Measurements from ENCODE around the gene ARID1B. TPM values are rescaled to one million over a fixed set of nuclear protein-coding genes. Genes with fewer than 3 reads are reported as not detected.
A peak's percentile ranks its signal among the peaks of the same experiment; 100 is the strongest.

ARID1B gene
- total and polyA plus RNA-seq, 8 donors, result 16.2 to 68.0 (median 42.5) TPM

- H3K36me3 ChIP-seq, result no peaks in the 10 kb centered on the region
- intact Hi-C loops (cut with DNase I), result no loop called here
- DNase-seq (no peak), ATAC-seq (no peak), FAIRE-seq (no peak)
- 96 to 97% methylated on average over 12 of the region's 12 CpGs for WGBS, 2 donors
- H3K27me3 ChIP-seq, result no peaks in the 10 kb centered on the region
- no peak overlapping the region for H3K4me3 ChIP-seq
- no peaks in the 10 kb centered on the region for H3K9me3 ChIP-seq
- TF ChIP-seq, protein P1, sequence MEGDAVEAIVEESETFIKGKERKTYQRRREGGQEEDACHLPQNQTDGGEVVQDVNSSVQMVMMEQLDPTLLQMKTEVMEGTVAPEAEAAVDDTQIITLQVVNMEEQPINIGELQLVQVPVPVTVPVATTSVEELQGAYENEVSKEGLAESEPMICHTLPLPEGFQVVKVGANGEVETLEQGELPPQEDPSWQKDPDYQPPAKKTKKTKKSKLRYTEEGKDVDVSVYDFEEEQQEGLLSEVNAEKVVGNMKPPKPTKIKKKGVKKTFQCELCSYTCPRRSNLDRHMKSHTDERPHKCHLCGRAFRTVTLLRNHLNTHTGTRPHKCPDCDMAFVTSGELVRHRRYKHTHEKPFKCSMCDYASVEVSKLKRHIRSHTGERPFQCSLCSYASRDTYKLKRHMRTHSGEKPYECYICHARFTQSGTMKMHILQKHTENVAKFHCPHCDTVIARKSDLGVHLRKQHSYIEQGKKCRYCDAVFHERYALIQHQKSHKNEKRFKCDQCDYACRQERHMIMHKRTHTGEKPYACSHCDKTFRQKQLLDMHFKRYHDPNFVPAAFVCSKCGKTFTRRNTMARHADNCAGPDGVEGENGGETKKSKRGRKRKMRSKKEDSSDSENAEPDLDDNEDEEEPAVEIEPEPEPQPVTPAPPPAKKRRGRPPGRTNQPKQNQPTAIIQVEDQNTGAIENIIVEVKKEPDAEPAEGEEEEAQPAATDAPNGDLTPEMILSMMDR (IDR thresholded peaks at IDR 0.05), result no peak
- peaks cover 7 to 31% (median 30%) of the 10 kb centered on the region in 3 donors for H3K4me1 ChIP-seq
- H3K27ac ChIP-seq, result no peak overlapping the region
Observed at GRCh38 chr6:156954816-156955215, 177.6 kb downstream of the ARID1B start.

DNA sequence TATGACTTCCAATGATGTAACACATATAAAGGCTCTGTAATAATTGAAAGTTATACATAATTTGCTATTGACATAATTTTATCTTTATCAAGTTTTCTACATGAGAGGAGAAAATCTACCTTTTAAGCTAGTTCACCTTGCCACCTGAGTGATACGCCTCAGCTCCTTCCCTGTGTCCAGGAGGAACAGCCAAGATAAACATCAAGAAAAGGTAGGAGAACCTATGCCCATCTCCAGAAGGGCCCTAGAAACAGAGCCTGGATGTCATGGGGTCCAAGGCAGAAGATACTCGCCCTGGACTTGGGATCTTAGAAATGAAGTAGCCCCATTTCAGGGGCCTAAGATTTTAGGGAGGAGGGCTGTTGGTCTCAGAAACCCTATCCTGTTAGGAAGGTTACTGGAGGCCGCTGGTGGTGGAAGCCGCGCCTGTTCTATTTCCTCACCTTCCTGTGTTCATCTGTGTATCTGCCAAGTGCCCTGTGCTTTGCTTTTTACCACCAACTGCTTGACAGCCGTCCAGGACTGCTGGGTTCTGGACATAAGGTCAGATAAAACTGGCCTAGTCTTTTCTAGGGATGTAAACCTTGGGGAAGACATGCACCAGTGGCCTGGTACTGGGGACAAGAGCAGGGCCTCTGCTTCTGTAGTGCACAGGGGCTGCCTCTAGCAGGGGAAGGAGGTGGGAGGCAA, 178.5 kb downstream of the ARID1B start:
- no peak overlapping the region for H3K4me3 ChIP-seq
- peak; percentile 68 to 85 (median 80) for ATAC-seq
- no peaks in the 10 kb centered on the region for H3K36me3 ChIP-seq
- intact Hi-C loops (cut with DNase I), result no loop called here
- no peak for FAIRE-seq
- WGBS, 2 donors, result 27 to 38% methylated on average over 6 of the region's 6 CpGs
- TF ChIP-seq, protein P1 (IDR thresholded peaks at IDR 0.05), result no peak
- peak in 3 of 6 donors; percentile 21 to 43 (median 37) for DNase-seq
- peaks cover 7 to 30% (median 27%) of the 10 kb centered on the region in 3 donors for H3K4me1 ChIP-seq
- H3K27ac ChIP-seq, result peak overlapping the region in 2 of 4 donors; percentile 49 to 63
- no peaks in the 10 kb centered on the region for H3K27me3 ChIP-seq
- H3K9me3 ChIP-seq, result no peaks in the 10 kb centered on the region

- H3K9me3 ChIP-seq, result no peaks in the 10 kb centered on the region
- ATAC-seq (peak in 3 of 4 donors; percentile 7 to 13 (median 13)), FAIRE-seq (no peak), DNase-seq (no peak)
- peak overlapping the region in 2 of 4 donors; percentile 49 to 63 for H3K27ac ChIP-seq
- intact Hi-C loops (cut with DNase I), result no loop called here
- no peaks in the 10 kb centered on the region for H3K27me3 ChIP-seq
- peaks cover 7 to 24% (median 23%) of the 10 kb centered on the region in 3 donors for H3K4me1 ChIP-seq
- H3K36me3 ChIP-seq, result no peaks in the 10 kb centered on the region
- TF ChIP-seq, protein P1 (IDR thresholded peaks at IDR 0.05), result no peak
- no peak overlapping the region for H3K4me3 ChIP-seq
Observed at GRCh38 chr6:156956286-156956685, 179.1 kb downstream of the ARID1B start.

DNA sequence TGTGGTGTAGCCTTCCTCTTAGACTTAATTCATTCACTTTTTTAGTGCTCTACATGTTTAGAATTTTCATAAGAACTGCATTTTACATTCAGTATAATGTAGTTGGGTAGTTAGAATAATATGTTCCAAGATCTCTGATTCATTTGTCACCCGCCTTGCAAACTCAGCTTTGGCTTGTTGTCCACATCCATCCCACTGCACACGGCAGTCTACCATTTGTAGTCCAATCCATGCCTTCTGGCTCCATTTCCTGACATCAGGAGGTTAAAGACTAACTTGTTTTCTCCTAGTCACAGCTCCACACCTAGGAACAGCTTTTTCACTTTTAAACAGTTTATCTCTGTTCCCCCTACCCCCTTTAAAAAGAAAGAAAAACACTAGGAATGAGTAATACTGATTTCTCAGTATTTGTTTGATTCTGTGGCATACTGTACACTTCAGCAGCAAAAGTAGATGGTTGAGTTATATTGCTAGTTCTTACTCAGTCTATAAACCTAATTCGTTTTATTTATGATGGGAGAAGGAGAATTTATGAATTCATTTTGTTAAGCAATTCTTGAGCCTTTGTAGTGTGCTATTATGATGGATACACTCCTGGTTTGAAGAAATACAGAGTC, 180.9 kb downstream of the ARID1B start:
- no peak overlapping the region for H3K4me3 ChIP-seq

More for the DNA sequence above, 180.9 kb downstream of the ARID1B start:
- ATAC-seq (no peak), DNase-seq (no peak), FAIRE-seq (no peak)
- Histone ChIP-seq H3K27ac (no peak overlapping the region), H3K4me1 (peaks cover 7 to 24% (median 22%) of the 10 kb centered on the region in 3 donors), H3K27me3 (no peaks in the 10 kb centered on the region), H3K9me3 (no peaks in the 10 kb centered on the region), H3K36me3 (no peaks in the 10 kb centered on the region)
- TF ChIP-seq, protein P1 (IDR thresholded peaks at IDR 0.05), result no peak
- WGBS, 2 donors, result 92 to 98% methylated on average over 3 of the region's 3 CpGs
- intact Hi-C loops (cut with DNase I), result no loop called here

Data from pancreas (tissue), 10 donors.